D721Med (cell line): Measurements from ENCODE around the gene ERCC2.
"Not testable (repeated sequence)": the region's sequence is repeated elsewhere in the genome, so short reads cannot be mapped to it uniquely, and the experiment has no call there.

Source experiments
- DNase-seq: peaks from one replicate; pipeline ENCODE4 v3.0.0; 2011; ENCODE audit warnings: low spot score; ENCODE audit not compliant: insufficient read length
- FAIRE-seq: peaks from 2 replicates; lab custom pipeline; 2011; peaks lifted over from hg19 to GRCh38; lab: Jason Lieb, UNC
- CTCF ChIP-seq: IDR thresholded peaks from 2 replicates; pipeline ENCODE4 v1.5.1; 2012; ENCODE audit warnings: mild to moderate bottlenecking, control low read depth; ENCODE audit not compliant: insufficient read depth; ENCODE audit errors: missing control alignments

The ERCC2 gene

GRCh38 chr19:45409557-45409920, 39.2 kb upstream of the ERCC2 start:
- no peak for TF ChIP-seq CTCF
- FAIRE-seq: no peak
- no peak for DNase-seq

GRCh38 chr19:45408830-45409556, 38.6 kb upstream of the ERCC2 start:
- no peak for TF ChIP-seq CTCF
- DNase-seq (no peak), FAIRE-seq (no peak)

DNA sequence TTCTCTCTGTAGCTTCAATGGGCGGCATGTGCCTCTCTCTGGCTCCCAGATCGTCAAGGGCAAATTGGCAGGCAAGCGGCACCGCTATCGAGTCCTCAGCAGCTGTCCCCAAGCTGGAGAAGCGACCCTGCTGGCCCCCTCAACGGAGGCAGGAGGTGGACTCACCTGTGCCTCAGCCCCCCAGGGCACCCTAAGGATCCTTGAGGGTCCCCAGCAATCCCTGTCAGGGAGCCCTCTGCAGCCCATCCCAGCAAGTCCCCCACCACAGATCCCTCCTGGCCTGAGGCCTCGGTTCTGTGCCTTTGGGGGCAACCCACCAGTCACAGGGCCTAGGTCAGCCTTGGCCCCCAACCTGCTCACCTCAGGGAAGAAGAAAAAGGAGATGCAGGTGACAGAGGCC, 37.7 kb upstream of the ERCC2 start:
- no peak for FAIRE-seq
- no peak for TF ChIP-seq CTCF
- no peak for DNase-seq

DNA sequence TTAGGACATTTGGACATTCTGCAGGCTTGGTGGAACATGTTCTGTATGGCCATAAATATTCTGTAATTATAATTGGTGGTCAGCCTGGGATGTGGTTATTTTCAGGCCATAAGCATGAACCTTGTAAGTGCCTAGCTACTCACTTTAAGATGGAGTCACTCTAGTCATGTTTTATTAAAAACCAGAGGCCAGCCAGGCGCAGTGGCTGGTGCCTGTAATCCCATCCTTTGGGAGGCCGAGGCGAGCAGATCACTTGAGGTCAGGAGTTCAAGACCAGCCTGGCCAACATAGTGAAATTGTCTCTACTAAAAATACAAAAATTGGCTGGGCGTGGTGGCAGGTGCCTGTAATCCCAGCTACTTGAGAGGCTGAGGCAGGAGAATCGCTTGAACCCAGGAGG, 37.2 kb upstream of the ERCC2 start:
- not testable (repeated sequence) for DNase-seq, FAIRE-seq

GRCh38 chr19:45407091-45407375, 36.7 kb upstream of the ERCC2 start:
- no peak for FAIRE-seq
- no peak for TF ChIP-seq CTCF
- no peak for DNase-seq

- FAIRE-seq: no peak
- no peak for TF ChIP-seq CTCF
- peak; percentile 97 for DNase-seq
These were observed 36.1 kb upstream of the ERCC2 start, which contains the start of gene POLR1G for GRCh38 chr19:45406226-45407090. Gene POLR1G, plus strand, starts transcription at chr19:45406644. Its CDS starts 53 bp downstream, at chr19:45406697.

- TF ChIP-seq CTCF: no peak
- no peak for FAIRE-seq
These were observed 35.3 kb upstream of the ERCC2 start for GRCh38 chr19:45405435-45406225.

More at GRCh38 chr19:45405435-45406225, 35.3 kb upstream of the ERCC2 start:
- DNase-seq: peak; percentile 64
